Measurements from ENCODE around the gene SLC4A1. TPM values are rescaled to one million over a fixed set of nuclear protein-coding genes. Genes with fewer than 3 reads are reported as not detected.
A peak's percentile ranks its signal among the peaks of the same experiment; 100 is the strongest.

SLC4A1 gene
- total RNA-seq, 3 donors from 2014 or later (not counting 1 experiment from before 2014, with no cell fraction given), result not detected

GRCh38 chr17:44293509-44294226, 25.7 kb upstream of the SLC4A1 start:
- H3K4me3 ChIP-seq (ENCODE audit: low read length), result no peak overlapping the region
- H3K27ac ChIP-seq (ENCODE audit: low read length), result no peak overlapping the region
- Mint-ChIP-seq H3K4me3 (no peak overlapping the region), H3K27me3 (ENCODE audit: low read depth in 2 of 2) (peaks cover 3 to 12% of the 10 kb centered on the region in 2 donors), H3K4me1 (no peaks in the 10 kb centered on the region), H3K9me3 (no peaks in the 10 kb centered on the region), H3K27ac (peak overlapping the region in 1 of 2 donors; percentile 30), H3K36me3 (no peaks in the 10 kb centered on the region)
- H3K27me3 ChIP-seq (ENCODE audit: control insufficient read depth, insufficient read depth, low read length), result no peaks in the 10 kb centered on the region
- ATAC-seq, result peak; percentile 50 to 89 (median 87)
- DNase-seq, result no peak
- H3K4me1 ChIP-seq (ENCODE audit: control insufficient read depth, insufficient read depth, low read length), result peaks cover 10% of the 10 kb centered on the region
- H3K9me3 ChIP-seq (ENCODE audit: control insufficient read depth, insufficient read depth, low read length), result no peaks in the 10 kb centered on the region
- 85% methylated on average over 9 of the region's 9 CpGs for WGBS (ENCODE audit: insufficient coverage)
- intact Hi-C loops (cut with micrococcal nuclease), result no loop called here
- H3K36me3 ChIP-seq (ENCODE audit: control insufficient read depth, insufficient read depth, low read length), result no peaks in the 10 kb centered on the region
- TF ChIP-seq CTCF (IDR thresholded peaks at IDR 0.05), result no peak

- Histone ChIP-seq H3K4me3 (ENCODE audit: low read length) (no peak overlapping the region), H3K36me3 (ENCODE audit: control insufficient read depth, insufficient read depth, low read length) (no peaks in the 10 kb centered on the region), H3K4me1 (ENCODE audit: control insufficient read depth, insufficient read depth, low read length) (no peaks in the 10 kb centered on the region), H3K27ac (ENCODE audit: low read length) (no peak overlapping the region), H3K27me3 (ENCODE audit: control insufficient read depth, insufficient read depth, low read length) (no peaks in the 10 kb centered on the region), H3K9me3 (ENCODE audit: control insufficient read depth, insufficient read depth, low read length) (no peaks in the 10 kb centered on the region)
- WGBS (ENCODE audit: insufficient coverage), result 79% methylated on average over 8 of the region's 8 CpGs
- intact Hi-C loops (cut with micrococcal nuclease), result no loop called here
- no peak for ATAC-seq
- Mint-ChIP-seq H3K4me3 (no peak overlapping the region), H3K27ac (no peak overlapping the region), H3K27me3 (ENCODE audit: low read depth in 2 of 2) (peaks cover 10 to 19% of the 10 kb centered on the region in 2 donors), H3K36me3 (no peaks in the 10 kb centered on the region), H3K4me1 (no peaks in the 10 kb centered on the region), H3K9me3 (no peaks in the 10 kb centered on the region)
- no peak for TF ChIP-seq CTCF (IDR thresholded peaks at IDR 0.05)
- DNase-seq, result no peak
Measured at GRCh38 chr17:44287651-44288050, 19.7 kb upstream of the SLC4A1 start.

GRCh38 chr17:44284024-44284400, 16.1 kb upstream of the SLC4A1 start:
- Mint-ChIP-seq H3K27ac (no peak overlapping the region), H3K4me1 (peaks cover 14 to 21% of the 10 kb centered on the region in 2 donors), H3K4me3 (no peak overlapping the region), H3K27me3 (ENCODE audit: low read depth in 2 of 2) (peaks cover 10 to 12% of the 10 kb centered on the region in 2 donors), H3K36me3 (no peaks in the 10 kb centered on the region), H3K9me3 (no peaks in the 10 kb centered on the region)
- Histone ChIP-seq H3K9me3 (ENCODE audit: control insufficient read depth, insufficient read depth, low read length) (no peaks in the 10 kb centered on the region), H3K4me1 (ENCODE audit: control insufficient read depth, insufficient read depth, low read length) (peaks cover 27% of the 10 kb centered on the region), H3K4me3 (ENCODE audit: low read length) (no peak overlapping the region), H3K27ac (ENCODE audit: low read length) (no peak overlapping the region), H3K36me3 (ENCODE audit: control insufficient read depth, insufficient read depth, low read length) (no peaks in the 10 kb centered on the region), H3K27me3 (ENCODE audit: control insufficient read depth, insufficient read depth, low read length) (no peaks in the 10 kb centered on the region)
- no peak for TF ChIP-seq CTCF (IDR thresholded peaks at IDR 0.05)
- no peak for DNase-seq
- WGBS (ENCODE audit: insufficient coverage), result 91% methylated on average over 3 of the region's 4 CpGs
- no peak for ATAC-seq
- intact Hi-C loops (cut with micrococcal nuclease), result no loop called here

All from natural killer cell (primary cell).